GM19463 (cell line): ENCODE measurements around the gene MBNL1.

ENCODE experiments used
- ATAC-seq: cut with Tn5 transposase; IDR thresholded peaks from one replicate; pipeline ENCODE4 v1.9.1; 2021; ENCODE audit warnings: mild to moderate bottlenecking, moderate library complexity; ENCODE audit not compliant: unreplicated experiment

The MBNL1 gene

GRCh38 chr3:152339881-152340505 is 71.3 kb downstream of the MBNL1 start:
- no peak for ATAC-seq

GRCh38 chr3:152345233-152345632 is 76.5 kb downstream of the MBNL1 start:
- no peak for ATAC-seq

GRCh38 chr3:152346058-152346457 is 77.3 kb downstream of the MBNL1 start:
- ATAC-seq: no peak

- ATAC-seq: no peak
Observed at GRCh38 chr3:152346740-152347139, 78.0 kb downstream of the MBNL1 start.

- ATAC-seq: no peak
Observed at GRCh38 chr3:152348436-152349177, 79.9 kb downstream of the MBNL1 start.

DNA sequence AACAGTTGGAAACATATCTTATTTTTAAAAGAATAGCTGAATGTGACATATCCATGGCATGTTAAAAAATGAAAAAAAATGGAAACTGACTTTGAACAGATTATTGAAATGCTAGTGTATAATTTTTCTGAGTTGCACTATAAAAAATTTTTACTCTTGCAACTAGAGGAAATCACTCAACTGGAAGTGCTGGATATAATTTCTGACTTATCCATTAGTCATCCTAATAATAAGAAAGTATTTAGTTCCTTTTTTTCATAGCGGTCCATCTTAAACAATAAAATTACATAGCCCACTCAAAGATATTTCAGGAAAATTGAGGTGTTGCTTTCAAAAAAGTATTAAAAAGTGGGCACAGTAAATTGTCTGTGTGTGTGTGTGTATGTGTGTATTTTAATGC is 80.7 kb downstream of the MBNL1 start:
- ATAC-seq: no peak

DNA sequence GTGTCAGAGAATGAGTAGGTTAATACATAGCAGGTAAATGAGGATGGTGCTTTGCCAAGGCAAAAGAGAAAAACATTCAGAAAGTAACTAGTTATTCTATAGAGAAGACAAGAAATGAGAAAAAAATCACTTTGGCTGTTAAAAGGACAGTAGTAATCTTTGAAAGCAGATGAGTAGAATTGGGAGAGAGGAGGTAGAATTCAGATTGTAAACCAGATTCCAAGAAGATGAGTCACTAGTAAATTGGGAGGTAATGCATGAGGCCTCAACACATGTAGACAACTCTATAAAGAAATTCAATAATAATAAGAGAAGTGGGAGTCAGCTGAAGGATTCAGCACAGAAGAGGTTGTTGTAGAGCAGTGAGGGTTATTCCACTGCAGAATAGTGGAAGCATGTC is 81.4 kb downstream of the MBNL1 start:
- ATAC-seq: no peak

DNA sequence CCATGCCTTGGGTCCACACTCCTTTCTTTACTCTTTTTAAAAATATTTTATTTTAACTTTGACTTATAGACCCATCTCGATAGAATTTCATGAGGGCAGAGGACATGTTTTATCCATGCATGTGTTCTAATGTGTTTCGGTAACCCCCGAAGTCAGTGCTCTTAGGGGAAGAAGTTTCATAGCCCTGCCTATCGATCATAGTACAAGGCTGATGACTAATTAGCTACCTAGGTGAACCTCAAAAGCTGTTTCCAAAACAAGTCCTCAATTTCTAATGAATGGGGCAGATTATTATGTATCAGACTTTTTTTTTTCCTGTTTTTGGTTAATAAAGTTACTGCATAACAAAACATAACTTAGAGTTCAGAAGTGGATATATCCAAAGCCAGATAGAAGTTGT is 82.0 kb downstream of the MBNL1 start:
- no peak for ATAC-seq

- ATAC-seq: no peak
Observed at GRCh38 chr3:152352554-152352953, 83.8 kb downstream of the MBNL1 start.

GRCh38 chr3:152353578-152353977 is 84.8 kb downstream of the MBNL1 start:
- no peak for ATAC-seq

GRCh38 chr3:152355744-152356665 is 87.3 kb downstream of the MBNL1 start:
- no peak for ATAC-seq

DNA sequence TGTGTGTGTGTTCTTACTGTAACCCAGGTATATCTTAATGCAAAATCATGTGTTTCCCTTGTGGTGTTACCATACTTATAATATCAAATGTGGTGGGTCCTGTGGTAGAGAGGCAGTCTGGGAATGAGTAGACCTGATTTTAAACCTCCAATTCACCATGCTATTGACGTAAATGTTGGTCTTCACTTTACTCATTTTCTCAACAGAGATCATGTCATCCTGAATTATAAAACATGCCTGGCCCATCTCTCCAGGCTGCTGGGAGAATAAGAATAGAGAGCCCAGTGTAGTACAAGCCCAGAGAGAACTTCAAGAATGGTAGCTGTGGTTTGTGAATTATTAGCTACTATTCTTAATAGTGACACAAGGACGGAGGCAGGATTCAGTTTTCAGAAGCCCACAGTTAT is 88.1 kb downstream of the MBNL1 start:
- ATAC-seq: peak; percentile 78

DNA sequence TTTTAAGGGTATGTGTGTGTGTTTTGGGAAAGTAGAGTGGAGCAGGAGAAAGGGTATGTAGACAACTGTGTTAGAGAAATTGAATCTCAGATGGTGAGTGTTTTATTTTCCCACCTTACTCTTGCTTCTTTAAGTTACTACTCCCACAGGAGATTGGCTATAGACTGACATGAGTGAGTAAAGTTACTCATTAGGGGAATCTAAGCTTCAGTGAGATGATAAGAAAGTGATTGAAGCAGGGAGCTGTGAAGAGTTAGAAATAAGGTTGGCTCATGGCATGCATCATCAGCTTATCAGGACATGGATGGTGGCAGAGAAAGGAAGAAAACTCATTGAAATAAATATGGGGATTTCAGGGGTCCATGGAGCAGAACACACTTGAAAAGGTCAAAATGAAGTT is 88.9 kb downstream of the MBNL1 start:
- no peak for ATAC-seq

GRCh38 chr3:152359385-152360248 is 90.9 kb downstream of the MBNL1 start:
- no peak for ATAC-seq

- no peak for ATAC-seq
Observed at GRCh38 chr3:152360302-152360701, 91.6 kb downstream of the MBNL1 start.

DNA sequence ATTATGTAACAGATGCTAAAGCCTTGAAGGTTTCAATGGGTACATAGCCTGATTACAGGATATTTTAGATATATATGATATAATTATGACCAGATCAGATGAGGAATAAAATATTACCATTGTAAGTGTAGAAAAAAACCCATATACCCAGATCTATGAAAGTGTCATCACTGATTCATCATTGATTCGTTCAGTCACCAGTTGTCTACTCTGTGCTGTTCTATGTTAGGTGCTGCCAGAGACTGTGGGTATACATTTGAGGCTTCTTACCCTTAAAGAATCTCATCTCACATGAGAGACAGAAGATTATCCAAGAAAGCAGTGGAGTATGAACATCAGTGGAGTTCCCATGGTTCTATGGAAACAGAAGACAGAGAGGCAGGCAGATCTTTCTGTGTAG is 92.2 kb downstream of the MBNL1 start:
- ATAC-seq: no peak

DNA sequence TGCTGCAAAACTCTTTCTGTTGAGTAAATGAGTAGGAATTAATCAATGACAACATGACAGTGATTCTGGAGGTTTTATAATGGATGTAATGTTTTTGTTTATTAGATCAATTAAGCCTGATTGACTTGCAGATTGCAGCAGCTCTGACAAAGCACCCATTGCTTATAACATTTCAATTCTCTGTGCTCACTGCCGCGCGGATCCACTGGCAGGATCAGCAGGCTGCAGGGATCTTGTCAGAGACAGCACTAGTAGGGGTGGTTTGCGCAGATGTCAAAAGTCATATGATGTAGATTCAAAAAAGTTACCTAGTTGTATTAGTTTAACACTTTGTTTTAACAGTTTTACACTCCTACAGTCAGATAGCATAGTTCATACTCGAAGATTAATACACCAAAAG is 93.4 kb downstream of the MBNL1 start:
- no peak for ATAC-seq

DNA sequence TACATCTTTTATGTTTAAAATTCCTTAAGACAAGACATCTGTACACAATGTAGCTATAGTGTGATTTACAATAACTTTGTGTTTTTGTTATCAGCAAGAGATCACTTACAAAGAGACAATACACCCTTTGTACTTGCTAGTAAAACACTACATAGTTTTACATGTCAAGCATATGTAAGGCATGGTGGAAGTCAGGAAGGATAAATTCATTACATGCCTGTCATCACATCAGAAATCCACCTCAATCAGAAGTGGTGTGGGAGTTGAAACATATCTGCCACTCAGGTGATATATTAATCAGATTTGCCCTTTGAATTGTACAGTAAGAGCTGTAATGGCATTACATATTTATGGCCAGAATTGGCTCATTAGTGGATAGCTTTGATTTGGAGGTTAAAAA is 95.5 kb downstream of the MBNL1 start:
- no peak for ATAC-seq

DNA sequence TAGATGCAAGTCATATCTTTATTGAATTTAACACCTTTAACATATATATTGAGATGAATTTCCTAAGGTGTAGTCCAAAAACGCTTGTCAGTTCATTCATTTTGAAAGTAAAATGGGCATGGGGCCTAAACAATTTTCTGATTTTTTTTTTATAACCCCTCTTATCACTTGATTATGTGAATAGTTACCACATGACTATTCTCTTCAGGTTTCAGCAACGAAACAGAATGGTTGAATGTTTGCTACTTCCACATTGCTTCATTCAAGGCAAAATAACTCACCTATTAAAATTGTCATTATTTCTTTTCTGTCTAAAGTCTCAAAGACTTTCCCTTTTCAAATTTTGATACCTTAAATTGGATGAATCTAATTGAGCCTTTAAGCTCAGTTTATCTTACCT is 96.4 kb downstream of the MBNL1 start:
- ATAC-seq: no peak

DNA sequence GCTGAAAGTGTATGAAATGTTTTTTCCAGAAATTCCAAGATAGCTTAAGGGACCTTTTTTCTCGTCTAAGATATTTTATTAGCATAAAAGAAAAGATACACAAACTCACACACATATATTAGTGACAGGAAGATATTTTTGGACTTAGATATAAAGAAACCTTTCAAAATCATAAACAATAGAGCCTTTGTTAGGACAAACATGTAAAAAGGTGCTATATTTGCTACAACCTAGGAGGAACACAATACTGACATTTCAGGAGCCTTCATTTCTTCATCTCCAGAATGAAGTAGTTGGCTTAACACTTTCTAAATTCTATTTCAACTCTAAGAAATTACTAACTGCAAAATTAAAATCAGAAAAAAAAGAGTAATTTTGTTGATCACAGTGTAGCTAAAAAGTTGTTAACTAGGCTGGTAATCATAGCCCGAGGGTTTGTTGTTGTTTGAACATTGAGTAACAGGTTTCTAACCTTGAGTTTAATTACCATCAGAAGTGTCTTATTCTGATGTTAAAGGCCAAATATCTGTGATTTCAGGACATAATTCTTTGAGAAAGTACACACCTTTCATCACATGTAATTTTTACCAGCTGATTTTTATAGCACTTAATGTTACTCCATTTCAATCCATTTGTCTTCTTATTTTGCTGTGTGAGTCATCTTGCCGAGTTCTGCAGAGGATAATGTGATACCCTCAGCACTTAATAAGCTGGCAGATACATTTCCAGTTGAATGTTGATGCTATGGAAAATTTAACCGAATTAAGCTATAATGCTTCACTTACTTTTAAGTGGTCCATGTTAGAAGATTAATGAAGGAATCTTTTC is 97.3 kb downstream of the MBNL1 start:
- ATAC-seq: no peak
